HG03460 (cell line): ENCODE results near the gene SLC17A2.

Experiments
- ATAC-seq: cut with Tn5 transposase; IDR thresholded peaks from one replicate; pipeline ENCODE4 v1.9.1; 2021; ENCODE audit not compliant: unreplicated experiment

SLC17A2 gene

GRCh38 chr6:25888626-25889025, 41.9 kb downstream of the SLC17A2 start:
- no peak for ATAC-seq

- no peak for ATAC-seq
These were observed 44.4 kb downstream of the SLC17A2 start for GRCh38 chr6:25886066-25886465.

- ATAC-seq, result no peak
These were observed 46.5 kb downstream of the SLC17A2 start for GRCh38 chr6:25883991-25884390.

- ATAC-seq, result no peak
These were observed 47.0 kb downstream of the SLC17A2 start for GRCh38 chr6:25883536-25883935.

GRCh38 chr6:25882051-25882496, 48.4 kb downstream of the SLC17A2 start:
- no peak for ATAC-seq

- no peak for ATAC-seq
These were observed 49.9 kb downstream of the SLC17A2 start for GRCh38 chr6:25880601-25881000.

- ATAC-seq, result no peak
These were observed 51.7 kb downstream of the SLC17A2 start for GRCh38 chr6:25878721-25879322.

- no peak for ATAC-seq
These were observed 54.4 kb downstream of the SLC17A2 start for GRCh38 chr6:25875926-25876602.

- no peak for ATAC-seq
These were observed 55.0 kb downstream of the SLC17A2 start for GRCh38 chr6:25875563-25875905.

GRCh38 chr6:25874822-25875562, 55.5 kb downstream of the SLC17A2 start:
- no peak for ATAC-seq

GRCh38 chr6:25874118-25874517, 56.4 kb downstream of the SLC17A2 start, which contains the start of gene SLC17A3:
TSS of gene SLC17A3 (minus strand) at chr6:25874243. CDS start at chr6:25868387, 5,856 bp downstream.
- no peak for ATAC-seq

- no peak for ATAC-seq
These were observed 57.7 kb downstream of the SLC17A2 start for GRCh38 chr6:25872814-25873213.

- no peak for ATAC-seq
These were observed 60.7 kb downstream of the SLC17A2 start for GRCh38 chr6:25869840-25870239.

GRCh38 chr6:25868436-25869183, 61.9 kb downstream of the SLC17A2 start:
- no peak for ATAC-seq

- ATAC-seq, result no peak
These were observed 64.5 kb downstream of the SLC17A2 start for GRCh38 chr6:25866011-25866410.

GRCh38 chr6:25863360-25863759, 67.1 kb downstream of the SLC17A2 start:
- no peak for ATAC-seq
